ENCODE results near the gene VSIG8. TPM values are rescaled to one million over a fixed set of nuclear protein-coding genes. Genes with fewer than 3 reads are reported as not detected.

The VSIG8 gene
- total and polyA plus RNA-seq, 9 of the 15 experiments (the other 6 are each of a cell fraction or from before 2014, with no cell fraction given), result not detected

GRCh38 chr1:159854693-159855192 is 7.7 kb downstream of the VSIG8 start (continued):
- TF ChIP-seq CTBP1 (IDR thresholded peaks at IDR 0.05; ENCODE audit: borderline replicate concordance) (0 out of 2 replicates have a peak, but pooled peaks have one; percentile 24), PHTF2 (CRISPR knock-in tag; IDR thresholded peaks at IDR 0.05) (no peak), NRF1 (conservative IDR thresholded peaks at IDR 0.05 in 1 of 2, IDR thresholded peaks at IDR 0.05 in 1 of 2) (peak; percentile 11 to 59; a peak in 3 of 4 replicates)

GRCh38 chr1:159854116-159854692 is 8.3 kb downstream of the VSIG8 start:
- Histone ChIP-seq H3K9me1 (ENCODE audit: control insufficient read depth, insufficient read depth, low read length) (no peaks in the 10 kb centered on the region), H3K79me2 (ENCODE audit: control insufficient read depth, insufficient read depth, low read length) (no peaks in the 10 kb centered on the region), H3K27me3 (ENCODE audit: control insufficient read depth in 2 of 2, insufficient read depth in 2 of 2, low read length in 2 of 2) (peaks cover 0 to 27% of the 10 kb centered on the region in 2 experiments; a peak in 2 of 5 replicates), H3K9me3 (replicated peaks; ENCODE audit: control insufficient read depth, insufficient read depth, low read depth, low read length) (no peaks in the 10 kb centered on the region), H3K27ac (ENCODE audit: extremely low read depth, low read depth, low read length) (no peak overlapping the region), H3K36me3 (ENCODE audit: control insufficient read depth, insufficient read depth, low read length) (no peaks in the 10 kb centered on the region), H3K4me3 (no peak overlapping the region; the same call in 1 of the 2 replicates), H4K20me1 (replicated peaks; ENCODE audit: control insufficient read depth, insufficient read depth, low read length) (no peaks in the 10 kb centered on the region), H3K4me2 (ENCODE audit: insufficient read depth, low read length) (no peak overlapping the region), H2AFZ (ENCODE audit: low read depth, low read length) (no peak overlapping the region), H3K4me1 (replicated peaks in 1 of 2; ENCODE audit: control insufficient read depth in 2 of 2, insufficient read depth in 2 of 2, low read length in 2 of 2) (peaks cover 0 to 13% of the 10 kb centered on the region in 2 experiments; a peak in 2 of 5 replicates), H3K9ac (ENCODE audit: insufficient read depth in 1 of 2, low read depth in 2 of 2, low read length in 2 of 2) (no peak overlapping the region)
- no peak for FAIRE-seq
- peak in 1 of 4 experiments; percentile 27 for DNase-seq (ENCODE audit: extremely low read depth in 1 of 4, low spot score in 3 of 4)
- POLR2A ChIA-PET, result interaction anchor here (1.0 kb wide), 1 partner anchor 11 kb away, joined by 3 read pairs; no protein-coding TSS in a partner anchor
- WGBS (ENCODE audit: insufficient coverage, low coverage, missing lambda C conversion rate), result 16% methylated on average over 24 of the region's 31 CpGs
- CTCF ChIA-PET (ENCODE audit: low intra/inter-chr PET ratio), result no interaction called here
- no TSS peak for BruUV-seq (replicated peaks)
- intact Hi-C loops (cut with micrococcal nuclease) (no loop called here), in situ Hi-C loops (cut with MboI) (no loop called here)
- ATAC-seq, result 0 out of 3 replicates have a peak, but pooled peaks have one; percentile 17
- TF ChIP-seq TAF7 (tag; IDR thresholded peaks at IDR 0.05), result no peak
- peak; percentile 33; the same call in 1 of the 2 replicates for TF ChIP-seq PHF8 (IDR thresholded peaks at IDR 0.05; ENCODE audit: borderline replicate concordance, low read length)
- no peak for TF ChIP-seq KLF6 (CRISPR knock-in tag; IDR thresholded peaks at IDR 0.05; ENCODE audit: borderline replicate concordance)
- TF ChIP-seq PRMT5 (CRISPR knock-in tag; IDR thresholded peaks at IDR 0.05), result no peak
- no peak for TF ChIP-seq STAG1 (CRISPR knock-in tag; IDR thresholded peaks at IDR 0.05; ENCODE audit: borderline replicate concordance)
- TF ChIP-seq HOMEZ (CRISPR knock-in tag; IDR thresholded peaks at IDR 0.05), result no peak
- TF ChIP-seq TRIM24 (IDR thresholded peaks at IDR 0.05), result no peak

All from K562 (cell line).